ENCODE results near the gene EIF1AX.

The EIF1AX gene

GRCh38 chrX:20124964-20125363 lies 16.7 kb downstream of the EIF1AX start:
- no peak for DNase-seq

GRCh38 chrX:20118065-20118824 lies 23.4 kb downstream of the EIF1AX start:
- no peak for DNase-seq

GRCh38 chrX:20116577-20117240 lies 24.9 kb downstream of the EIF1AX start, which contains the start of gene MAP7D2:
Gene MAP7D2, minus strand, starts transcription at chrX:20116907. Its CDS starts 28 bp downstream, at chrX:20116879.
- DNase-seq, result no peak

GRCh38 chrX:20116087-20116576 lies 25.5 kb downstream of the EIF1AX start:
- no peak for DNase-seq

DNA sequence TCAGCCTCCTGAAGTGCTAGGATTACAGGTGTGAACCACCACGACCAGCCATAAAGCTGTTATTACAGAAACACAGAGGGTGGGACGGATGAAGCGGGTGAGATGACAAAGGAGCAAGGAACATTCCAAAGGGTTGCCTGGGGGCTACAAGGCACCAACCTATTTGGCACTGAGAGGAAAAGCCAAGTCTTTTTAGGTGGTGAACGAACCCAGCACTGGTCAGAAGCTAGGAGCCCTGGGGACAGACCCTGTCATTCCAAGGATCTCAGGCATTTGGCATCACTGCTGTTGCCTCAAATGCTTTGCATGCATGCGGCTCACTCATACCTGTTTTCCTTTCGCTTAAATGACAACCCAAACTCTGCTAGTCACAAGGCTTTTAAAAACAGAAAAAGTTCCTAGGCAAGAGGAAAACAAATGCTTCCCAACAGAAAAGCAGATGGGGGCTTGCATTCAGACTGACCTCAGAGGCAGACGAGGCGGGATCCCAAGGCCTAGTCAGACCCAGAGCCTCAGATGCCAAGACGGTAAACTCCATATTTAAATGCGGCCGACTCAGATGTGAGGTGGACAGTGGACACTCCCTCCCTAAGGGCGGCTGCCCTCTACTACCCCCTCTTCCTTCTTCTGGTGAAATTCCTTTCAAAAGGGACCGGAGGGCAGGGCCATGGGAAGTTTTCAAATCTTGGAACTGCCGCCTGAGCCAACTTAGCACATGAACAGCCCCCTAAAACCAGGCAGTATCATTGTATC lies 29.4 kb downstream of the EIF1AX start:
- no peak for DNase-seq

DNA sequence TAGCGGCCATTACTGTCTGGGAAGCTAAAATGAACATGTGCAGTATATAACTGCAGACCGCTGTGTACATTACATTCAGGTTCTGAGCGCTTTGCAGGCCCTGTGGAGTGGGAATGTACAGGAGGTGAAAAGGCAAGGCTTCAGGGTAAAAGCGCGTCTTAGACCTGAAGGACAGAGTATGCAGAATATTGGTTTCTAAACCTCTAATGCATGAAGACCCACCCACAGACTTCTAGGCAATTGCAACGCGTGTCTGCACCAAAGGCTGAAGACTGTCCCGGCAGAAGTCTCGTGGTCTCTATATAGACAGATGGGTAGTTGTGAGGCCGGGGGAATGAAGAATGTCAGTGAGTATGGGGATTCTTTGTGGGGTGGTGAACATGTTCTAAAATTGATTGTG lies 30.4 kb downstream of the EIF1AX start:
- DNase-seq, result no peak

DNA sequence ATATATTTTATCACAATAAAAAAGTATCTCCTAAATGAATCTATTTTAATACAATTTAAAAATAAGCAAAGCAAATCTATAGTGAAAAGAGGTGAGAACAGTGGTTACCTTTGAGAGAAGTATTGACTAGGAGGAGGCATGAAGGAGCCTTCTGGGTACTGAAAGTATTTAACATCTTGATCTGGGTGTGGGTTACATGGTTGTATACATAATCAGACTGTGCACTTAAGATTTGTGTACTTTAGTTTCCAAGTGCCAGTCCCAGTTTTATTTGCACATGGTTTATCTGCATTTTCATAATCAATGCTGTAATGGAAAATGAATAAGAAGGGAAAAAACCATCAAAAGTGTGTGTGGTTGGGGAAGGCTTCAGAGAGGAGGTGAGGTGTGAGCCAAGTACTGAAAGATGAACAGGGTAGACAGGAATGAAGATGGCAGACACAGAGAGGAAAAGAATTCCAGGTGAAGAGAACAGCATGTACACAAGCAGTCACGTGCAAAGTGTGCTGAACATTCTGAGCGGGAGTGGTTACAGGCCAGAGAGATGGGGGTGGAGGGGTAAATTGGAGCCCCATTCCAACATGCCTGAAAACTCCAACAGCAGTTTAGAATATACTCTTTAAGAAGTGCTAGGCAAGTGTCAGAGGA lies 39.6 kb downstream of the EIF1AX start:
- no peak for DNase-seq

DNA sequence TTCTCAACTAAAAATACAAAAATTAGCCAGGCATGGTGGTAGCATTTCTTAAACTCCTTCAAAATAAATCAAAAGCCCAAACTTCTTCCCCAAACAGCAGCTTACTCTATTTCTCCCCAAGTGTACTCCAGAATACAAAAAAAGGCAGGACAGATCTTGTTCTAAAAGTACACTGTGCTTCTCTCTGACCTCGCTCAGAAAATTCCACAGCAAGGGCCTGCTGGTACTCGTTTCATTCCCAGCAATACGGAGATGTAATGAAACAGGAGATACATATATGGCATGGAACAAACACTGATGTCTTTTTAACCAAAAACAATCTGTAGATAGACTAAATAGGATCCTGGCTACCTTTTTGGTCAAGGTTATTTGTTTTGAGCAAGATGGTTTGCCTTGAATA lies 50.1 kb downstream of the EIF1AX start:
- no peak for DNase-seq

GRCh38 chrX:20089845-20090244 lies 51.8 kb downstream of the EIF1AX start:
- no peak for DNase-seq

DNA sequence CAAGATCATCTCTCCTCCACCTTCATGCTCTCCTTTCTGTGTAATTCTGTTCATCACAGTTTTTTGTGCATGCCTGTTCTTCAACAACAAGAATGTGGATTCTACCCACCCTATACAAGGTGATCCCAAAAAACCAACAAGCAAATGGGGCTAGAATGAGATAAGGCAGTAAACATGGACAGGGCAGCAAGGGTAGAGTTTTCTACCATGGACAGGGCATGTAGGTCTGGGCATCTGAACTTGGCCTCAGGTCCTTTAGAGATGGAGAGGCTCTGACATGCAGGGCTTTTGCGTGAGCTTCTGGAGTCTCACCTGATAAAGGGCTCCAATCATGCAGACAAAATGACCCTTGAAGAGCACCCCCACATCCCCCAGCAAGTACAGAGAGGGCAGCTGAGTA lies 61.4 kb downstream of the EIF1AX start:
- DNase-seq, result no peak
